ENCODE data around the gene BMPR1B.

The BMPR1B gene

GRCh38 chr4:94895081-94895480, 137.3 kb downstream of the BMPR1B start:
- DNase-seq (ENCODE audit: insufficient read length, low spot score) (no peak), FAIRE-seq (no peak)

DNA sequence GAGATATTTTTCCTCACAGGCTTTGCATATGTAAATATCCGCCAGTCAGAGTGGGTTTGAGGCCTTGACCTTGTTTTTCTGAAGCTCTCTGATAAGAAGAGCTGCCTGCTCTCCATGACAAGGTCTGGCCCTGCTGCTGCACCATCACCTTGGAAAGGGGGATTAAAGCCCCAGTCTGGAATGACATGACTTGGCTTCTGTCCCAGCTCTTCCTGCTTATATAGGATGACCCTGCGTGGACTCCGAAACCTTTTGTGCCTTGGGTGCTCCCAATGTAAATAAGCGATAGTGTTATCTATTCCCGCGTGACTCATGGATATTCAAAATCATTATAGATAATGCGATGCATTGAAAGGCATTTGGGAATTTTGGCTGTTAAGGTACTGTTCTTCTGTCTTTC, 139.3 kb downstream of the BMPR1B start:
- DNase-seq (ENCODE audit: insufficient read length, low spot score) (no peak), FAIRE-seq (no peak)

- DNase-seq (ENCODE audit: insufficient read length, low spot score), result no peak
- FAIRE-seq, result no peak
These were observed 147.8 kb downstream of the BMPR1B start for GRCh38 chr4:94905511-94905910.

GRCh38 chr4:94909645-94910044, 151.9 kb downstream of the BMPR1B start:
- DNase-seq (ENCODE audit: insufficient read length, low spot score), result no peak
- no peak for FAIRE-seq

- FAIRE-seq (no peak), DNase-seq (ENCODE audit: insufficient read length, low spot score) (no peak)
These were observed 153.4 kb downstream of the BMPR1B start for GRCh38 chr4:94911106-94911505.

DNA sequence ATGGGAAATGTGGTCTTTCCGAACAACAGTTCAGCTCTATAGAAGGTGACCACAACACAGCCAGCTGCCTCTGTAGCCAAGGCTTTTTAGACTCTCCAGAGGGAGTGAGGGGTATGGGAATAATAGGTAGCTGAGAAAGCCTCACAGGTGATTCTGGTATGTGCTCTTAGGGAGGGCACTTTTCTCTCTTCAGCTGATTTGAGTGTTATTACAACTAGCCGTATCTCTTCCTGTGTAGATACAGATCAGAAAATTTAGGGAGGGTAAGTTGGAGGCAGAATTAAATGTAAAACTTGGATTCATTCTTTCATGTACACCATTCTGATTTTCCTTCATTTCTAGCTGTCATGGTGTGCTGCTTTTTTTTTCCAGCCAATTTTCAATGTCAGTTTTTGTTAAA, 154.9 kb downstream of the BMPR1B start:
- no peak for DNase-seq (ENCODE audit: insufficient read length, low spot score)
- no peak for FAIRE-seq

GRCh38 chr4:94913316-94913715, 155.6 kb downstream of the BMPR1B start:
- DNase-seq (ENCODE audit: insufficient read length, low spot score) (peak; percentile 2), FAIRE-seq (peak; percentile 52)

GRCh38 chr4:94917146-94917545, 159.4 kb downstream of the BMPR1B start:
- DNase-seq (ENCODE audit: insufficient read length, low spot score), result no peak
- no peak for FAIRE-seq

DNA sequence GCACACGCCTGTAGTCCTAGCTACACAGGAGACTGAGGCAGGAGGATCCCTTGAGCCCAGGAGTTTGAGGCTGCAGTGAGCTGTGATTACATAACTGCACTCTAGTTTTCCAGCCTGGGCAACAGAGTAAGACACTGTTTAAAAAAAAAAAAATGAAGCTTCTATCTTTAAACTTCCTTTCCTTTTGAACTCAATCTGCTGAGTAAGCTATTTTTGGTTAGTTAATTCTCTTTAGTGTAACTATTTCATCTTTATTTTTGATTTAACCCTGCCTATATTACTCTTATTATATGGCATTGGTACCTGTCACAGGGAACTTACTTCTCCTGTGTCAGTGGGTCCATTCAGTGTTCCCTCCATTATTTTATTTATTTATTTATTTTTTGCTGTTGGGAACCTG, 160.8 kb downstream of the BMPR1B start:
- DNase-seq (ENCODE audit: insufficient read length, low spot score) (no peak), FAIRE-seq (no peak)

- FAIRE-seq (no peak), DNase-seq (ENCODE audit: insufficient read length, low spot score) (no peak)
These were observed 162.6 kb downstream of the BMPR1B start for GRCh38 chr4:94920369-94920768.

- DNase-seq (ENCODE audit: insufficient read length, low spot score) (no peak), FAIRE-seq (no peak)
These were observed 166.8 kb downstream of the BMPR1B start for GRCh38 chr4:94924566-94924965.

DNA sequence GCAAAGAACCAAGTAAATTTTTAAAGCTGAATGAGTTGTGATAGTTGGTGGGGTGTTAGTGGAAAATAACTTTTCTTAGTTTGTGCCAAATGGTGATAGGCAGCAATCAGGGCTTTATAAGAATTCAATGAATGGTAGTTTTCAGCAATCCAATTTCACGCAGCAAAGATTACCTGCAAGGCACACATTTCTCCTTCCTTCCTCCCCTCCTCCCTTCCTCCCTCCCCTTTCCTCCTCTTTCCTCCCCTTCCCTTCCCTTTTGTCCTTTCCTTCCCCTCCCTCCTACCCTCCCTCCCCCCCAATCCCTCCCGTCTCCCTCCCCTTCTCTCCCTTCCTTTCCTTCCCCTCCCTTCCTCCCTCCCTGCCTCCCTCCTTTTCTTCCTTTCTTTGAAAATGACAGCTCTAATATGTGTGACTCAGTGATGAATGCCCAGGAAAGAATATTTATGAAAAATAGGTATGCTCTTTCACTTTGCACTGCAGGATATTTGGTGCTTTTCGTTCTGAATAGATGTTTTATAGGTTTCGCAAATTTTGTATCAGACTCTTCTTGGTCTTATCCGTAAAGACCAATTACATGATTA, 168.1 kb downstream of the BMPR1B start:
- FAIRE-seq (no peak), DNase-seq (ENCODE audit: insufficient read length, low spot score) (no peak)

GRCh38 chr4:94926936-94927335, 169.2 kb downstream of the BMPR1B start:
- FAIRE-seq, result no peak
- no peak for DNase-seq (ENCODE audit: insufficient read length, low spot score)

GRCh38 chr4:94927696-94928095, 169.9 kb downstream of the BMPR1B start:
- DNase-seq (ENCODE audit: insufficient read length, low spot score) (no peak), FAIRE-seq (no peak)

DNA sequence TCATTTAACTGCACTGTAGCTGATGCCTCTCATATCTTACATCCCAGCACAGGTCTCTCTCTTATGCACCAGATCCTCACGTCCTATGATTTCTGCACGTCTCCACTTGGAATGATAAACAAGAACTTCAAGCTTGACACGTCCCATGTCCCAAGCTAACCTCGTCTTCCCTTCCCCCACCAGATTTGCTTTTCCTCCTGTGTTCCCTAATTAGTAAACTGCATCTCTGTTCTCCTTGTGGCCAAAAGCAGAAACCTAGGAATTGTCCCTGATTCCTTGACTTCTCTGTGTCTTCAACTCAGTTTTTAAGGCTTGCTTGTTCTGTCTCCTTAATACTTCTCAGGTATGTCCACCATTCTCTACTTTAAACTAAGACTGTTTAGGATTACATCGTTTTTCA, 171.9 kb downstream of the BMPR1B start:
- DNase-seq (ENCODE audit: insufficient read length, low spot score) (no peak), FAIRE-seq (no peak)

- FAIRE-seq (no peak), DNase-seq (ENCODE audit: insufficient read length, low spot score) (no peak)
These were observed 173.9 kb downstream of the BMPR1B start for GRCh38 chr4:94931626-94932025.

DNA sequence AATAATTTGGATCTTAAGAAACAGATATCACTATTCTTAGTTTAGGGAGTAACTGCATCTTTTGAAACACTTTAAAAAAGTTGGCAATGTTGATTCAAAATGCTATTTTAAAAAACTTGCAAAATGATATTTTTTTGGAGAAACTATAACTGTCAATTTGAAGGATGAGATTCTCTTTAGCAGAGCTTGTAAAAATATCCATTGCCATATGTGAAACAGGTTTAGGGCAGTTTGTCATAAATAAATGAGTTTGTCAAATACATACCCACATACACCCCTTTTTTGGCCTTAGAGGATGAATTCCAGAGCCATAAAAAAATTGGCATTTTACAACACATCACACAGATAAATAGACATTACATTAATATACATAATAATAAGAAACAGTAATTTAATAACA, 174.6 kb downstream of the BMPR1B start:
- DNase-seq (ENCODE audit: insufficient read length, low spot score) (no peak), FAIRE-seq (no peak)

DNA sequence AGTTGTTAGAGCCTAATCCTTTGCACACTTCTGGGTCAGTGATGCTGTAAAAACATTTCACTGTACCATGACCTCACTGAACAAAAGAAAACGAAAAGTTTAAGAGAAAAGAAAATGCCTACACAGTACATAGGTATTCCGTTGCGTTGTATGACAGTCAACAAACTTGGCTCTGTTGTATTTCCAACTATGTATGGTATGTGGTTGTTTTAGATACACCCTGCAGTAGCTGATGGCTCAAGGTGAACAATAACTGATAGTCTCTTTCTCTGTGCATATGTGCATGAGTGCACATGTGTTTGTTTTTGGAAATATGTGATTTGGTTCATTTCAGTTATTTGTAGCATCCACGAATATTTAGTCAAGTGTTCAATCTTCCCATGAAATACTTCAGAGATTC, 176.0 kb downstream of the BMPR1B start:
- FAIRE-seq (no peak), DNase-seq (ENCODE audit: insufficient read length, low spot score) (no peak)

DNA sequence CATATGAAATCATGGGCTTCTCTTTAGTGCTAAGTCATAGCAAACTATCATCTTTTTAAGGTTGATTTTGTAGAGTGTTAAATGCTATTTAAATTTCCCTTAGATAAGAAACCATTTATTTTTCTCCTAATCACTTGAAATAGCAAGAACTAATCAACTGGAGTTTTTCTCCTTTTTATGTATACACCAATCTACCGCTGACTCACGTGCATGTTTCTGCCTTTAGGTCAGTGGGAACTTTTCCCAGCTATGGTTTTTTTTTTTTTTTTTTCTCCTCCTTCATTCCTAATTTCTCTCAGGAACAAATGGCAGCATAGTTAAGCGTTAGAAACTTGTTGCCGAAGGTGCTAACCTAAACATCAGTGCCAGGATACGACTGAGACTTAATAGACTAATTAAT, 176.4 kb downstream of the BMPR1B start:
- FAIRE-seq (no peak), DNase-seq (ENCODE audit: insufficient read length, low spot score) (no peak)

GRCh38 chr4:94934864-94935263, 177.1 kb downstream of the BMPR1B start:
- FAIRE-seq, result no peak
- DNase-seq (ENCODE audit: insufficient read length, low spot score), result no peak

GRCh38 chr4:94936854-94937253, 179.1 kb downstream of the BMPR1B start:
- DNase-seq (ENCODE audit: insufficient read length, low spot score) (no peak), FAIRE-seq (no peak)

GRCh38 chr4:94939791-94940519, 182.2 kb downstream of the BMPR1B start:
- FAIRE-seq (no peak), DNase-seq (ENCODE audit: insufficient read length, low spot score) (no peak)

DNA sequence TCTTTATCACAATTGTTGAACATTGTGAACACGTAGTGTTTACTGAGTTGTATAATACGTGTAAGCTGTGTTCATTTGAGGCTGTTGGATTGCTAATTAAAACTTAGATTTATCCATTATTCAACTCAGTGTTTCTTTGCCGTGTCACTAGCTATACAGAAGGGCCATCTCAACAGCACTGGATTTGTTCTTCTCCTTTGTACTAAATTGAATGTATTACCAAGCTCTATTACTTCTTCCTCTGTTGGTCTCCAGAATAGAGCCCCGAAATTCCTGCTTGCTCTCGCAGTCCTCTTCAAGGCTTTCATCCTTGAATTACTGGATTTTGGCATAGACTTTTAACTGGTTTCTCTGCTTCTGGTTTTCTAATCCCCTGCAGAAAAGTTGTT, 182.8 kb downstream of the BMPR1B start:
- no peak for FAIRE-seq
- DNase-seq (ENCODE audit: insufficient read length, low spot score), result no peak
